Thymus (tissue), 14 donors: Measurements from ENCODE around the gene HOXA4. TPM values are rescaled to one million over a fixed set of nuclear protein-coding genes. Genes with fewer than 3 reads are reported as not detected.
A peak's percentile ranks its signal among the peaks of the same experiment; 100 is the strongest.

Experiments used
- DNase-seq, 9 donors: peaks; one replicate each; pipeline ENCODE4 v3.0.0-alpha.2; 2013; ENCODE audit warnings: low spot score in 9 of 9, low read depth in 6 of 9, missing footprints in 1 of 9
- H3K27ac ChIP-seq, 2 donors: one replicate each; pipeline ENCODE4 v1.5.1; 2013; ENCODE audit warnings: control low read depth in 1 of 2, low read depth in 1 of 2, low read length in 1 of 2, mild to moderate bottlenecking in 1 of 2, moderate library complexity in 1 of 2
- H3K27me3 ChIP-seq, 2 donors: one replicate each; pipeline ENCODE4 v1.5.1; 2013; ENCODE audit warnings: low read length in 1 of 2; ENCODE audit not compliant: control insufficient read depth in 2 of 2, insufficient read depth in 1 of 2
- H3K36me3 ChIP-seq, 2 donors: one replicate each; pipeline ENCODE4 v1.5.1; 2013; ENCODE audit warnings: low read length in 1 of 2, mild to moderate bottlenecking in 1 of 2, moderate library complexity in 1 of 2; ENCODE audit not compliant: control insufficient read depth in 2 of 2, insufficient read depth in 2 of 2
- H3K4me1 ChIP-seq, 2 donors: one replicate each; pipeline ENCODE4 v1.5.1; 2013; ENCODE audit warnings: low read length in 2 of 2; ENCODE audit not compliant: control insufficient read depth in 2 of 2, insufficient read depth in 2 of 2
- H3K4me3 ChIP-seq, 2 donors: one replicate each; pipeline ENCODE4 v1.5.1; 2013; ENCODE audit warnings: low read length in 2 of 2, control low read depth in 1 of 2, mild to moderate bottlenecking in 1 of 2
- H3K9me3 ChIP-seq, 2 donors: one replicate each; pipeline ENCODE4 v1.5.1; 2013; ENCODE audit warnings: low read length in 1 of 2, mild to moderate bottlenecking in 1 of 2; ENCODE audit not compliant: control insufficient read depth in 2 of 2, insufficient read depth in 1 of 2
- WGBS: extraction: QIAGEN DNeasy Blood & Tissue Kit; methylation state at CpG from one replicate; pipeline ENCODE4 v1.1.7; 2013; 5-methylcytosine and 5-hydroxymethylcytosine counted together
- long read RNA-seq, 10 donors: transcript quantifications; one replicate each; lab custom pipeline, GENCODE V29; 2026
- polyA plus RNA-seq: library from polyadenylated mRNA; stranded (reverse); fragments of 200-250 nt; gene quantifications from one replicate; pipeline ENCODE4 v1.2.3, GENCODE V29; 2013
- total RNA-seq: library from RNA; stranded (reverse); fragments of 120-200 nt; gene quantifications from one replicate; pipeline ENCODE4 v1.2.4, GENCODE V29; 2013
- donor health status: healthy.

HOXA4 gene
- total RNA-seq (0.42 TPM), polyA plus RNA-seq (3.0 TPM)
- long read RNA-seq, donor 1: 0 reads
- long read RNA-seq, donor 2: 0 reads
- long read RNA-seq, donor 3: 0 reads
- long read RNA-seq, donor 4: 0 reads
- long read RNA-seq, donor 5, partial matches to known transcripts: 0 of 2 reads
- long read RNA-seq, donor 5, other reads (novel, unspliced or antisense): 0 of 2 reads
- long read RNA-seq, donor 6: 0 reads
- long read RNA-seq, donor 7: 0 reads
- long read RNA-seq, donor 8: 0 reads
- long read RNA-seq, donor 9: 0 reads
- long read RNA-seq, donor 10: 0 reads

- Histone ChIP-seq H3K4me3 (peak within 1 kb of the TSS; percentile 60 to 88), H3K27ac (peak within 1 kb of the TSS; percentile 56 to 76), H3K9me3 (peaks cover 0 to 7% of the 10 kb centered on the region in 2 donors), H3K27me3 (peaks cover 2 to 40% of the 10 kb centered on the region in 2 donors), H3K4me1 (peaks cover 4 to 10% of the 10 kb centered on the region in 2 donors), H3K36me3 (no peaks in the 10 kb centered on the region)
- WGBS: 38% methylated on average over 67 of the region's 67 CpGs
- DNase-seq: peak; percentile 49 to 95 (median 87)
Observed at GRCh38 chr7:27130540-27131389, at the start of gene HOXA4. Gene HOXA4, minus strand, starts transcription at chr7:27130757. Its CDS starts 24 bp downstream, at chr7:27130733.

GRCh38 chr7:27179503-27180430 lies 49.2 kb upstream of the HOXA4 start:
- WGBS: 24% methylated on average over 56 of the region's 56 CpGs
- H3K27ac ChIP-seq: no peak overlapping the region
- peaks cover 4 to 27% of the 10 kb centered on the region in 2 donors for H3K4me1 ChIP-seq
- DNase-seq: peak in 7 of 9 donors; percentile 46 to 83 (median 72)
- H3K4me3 ChIP-seq: no peak overlapping the region
- H3K36me3 ChIP-seq: no peaks in the 10 kb centered on the region
- peaks cover 0 to 2% of the 10 kb centered on the region in 2 donors for H3K9me3 ChIP-seq
- peaks cover 74 to 100% of the 10 kb centered on the region in 2 donors for H3K27me3 ChIP-seq

- Histone ChIP-seq H3K27ac (no peak overlapping the region), H3K36me3 (no peaks in the 10 kb centered on the region), H3K27me3 (peaks cover 73 to 100% of the 10 kb centered on the region in 2 donors), H3K4me3 (no peak overlapping the region), H3K9me3 (peaks cover 0 to 7% of the 10 kb centered on the region in 2 donors), H3K4me1 (peaks cover 2 to 27% of the 10 kb centered on the region in 2 donors)
- no peak for DNase-seq
- 85% methylated on average over 14 of the region's 14 CpGs for WGBS
Observed at GRCh38 chr7:27179030-27179429, 48.5 kb upstream of the HOXA4 start.

GRCh38 chr7:27178366-27178765 lies 47.8 kb upstream of the HOXA4 start:
- H3K27ac ChIP-seq: no peak overlapping the region
- peaks cover 0 to 7% of the 10 kb centered on the region in 2 donors for H3K9me3 ChIP-seq
- peaks cover 7 to 22% of the 10 kb centered on the region in 2 donors for H3K4me1 ChIP-seq
- H3K36me3 ChIP-seq: no peaks in the 10 kb centered on the region
- H3K4me3 ChIP-seq: no peak overlapping the region
- 96% methylated on average over 6 of the region's 6 CpGs for WGBS
- H3K27me3 ChIP-seq: peaks cover 71 to 100% of the 10 kb centered on the region in 2 donors
- no peak for DNase-seq

- Histone ChIP-seq H3K4me3 (no peak overlapping the region), H3K36me3 (no peaks in the 10 kb centered on the region), H3K27me3 (peaks cover 75 to 100% of the 10 kb centered on the region in 2 donors), H3K4me1 (peaks cover 10 to 23% of the 10 kb centered on the region in 2 donors), H3K9me3 (peaks cover 0 to 7% of the 10 kb centered on the region in 2 donors), H3K27ac (no peak overlapping the region)
- WGBS: 94% methylated on average over 5 of the region's 5 CpGs
- DNase-seq: no peak
Observed at GRCh38 chr7:27177795-27178320, 47.3 kb upstream of the HOXA4 start.

- Histone ChIP-seq H3K4me1 (peaks cover 15 to 30% of the 10 kb centered on the region in 2 donors), H3K27ac (no peak overlapping the region), H3K9me3 (peaks cover 0 to 10% of the 10 kb centered on the region in 2 donors), H3K4me3 (no peak overlapping the region), H3K36me3 (no peaks in the 10 kb centered on the region), H3K27me3 (peaks cover 74 to 100% of the 10 kb centered on the region in 2 donors)
- DNase-seq: no peak
- 96% methylated on average over 22 of the region's 22 CpGs for WGBS
Observed at GRCh38 chr7:27176962-27177794, 46.6 kb upstream of the HOXA4 start.

- no peak overlapping the region for H3K4me3 ChIP-seq
- H3K9me3 ChIP-seq: peaks cover 0 to 10% of the 10 kb centered on the region in 2 donors
- H3K27ac ChIP-seq: no peak overlapping the region
- H3K27me3 ChIP-seq: peaks cover 69 to 100% of the 10 kb centered on the region in 2 donors
- peaks cover 22 to 37% of the 10 kb centered on the region in 2 donors for H3K4me1 ChIP-seq
- no peaks in the 10 kb centered on the region for H3K36me3 ChIP-seq
- WGBS: 81% methylated on average over 3 of the region's 3 CpGs
- no peak for DNase-seq
Observed at GRCh38 chr7:27176524-27176845, 45.9 kb upstream of the HOXA4 start.
